LNCAP (cell line): ENCODE measurements around the gene AKR1A1.

Experiments
- TF ChIP-seq, protein P1 (sequence below): fragments of 450-650 bp; IDR thresholded peaks from 2 replicates; pipeline ENCODE4 v1.5.1; 2017; ENCODE audit warnings: mild to moderate bottlenecking

The AKR1A1 gene

DNA sequence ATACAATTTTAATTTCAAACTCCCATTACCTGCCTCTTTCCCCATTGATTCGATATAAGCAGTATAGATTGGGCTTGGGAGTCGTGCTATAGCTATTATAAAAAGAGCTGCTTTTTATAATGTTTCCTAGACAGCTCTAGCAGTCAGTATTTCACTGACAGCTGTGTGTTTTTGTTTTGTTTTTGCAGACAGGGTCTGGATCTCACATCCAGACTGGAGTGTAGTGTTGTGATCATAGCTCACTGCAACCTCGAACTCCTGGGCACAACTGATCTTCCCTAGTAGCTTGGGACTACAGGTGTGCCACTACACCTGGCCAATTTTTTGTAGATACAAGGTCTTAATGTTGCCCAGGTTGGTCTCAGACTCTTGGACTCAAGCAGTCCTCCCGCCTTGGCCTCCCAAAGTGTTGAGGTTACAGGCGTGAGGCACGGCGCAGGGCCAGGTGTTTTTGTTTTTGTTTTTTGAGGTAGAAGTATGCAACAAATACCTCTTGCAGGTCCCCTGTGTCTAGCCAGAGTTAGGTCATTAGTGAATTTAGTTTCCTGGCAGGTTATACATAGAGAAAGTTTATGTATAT lies 35.0 kb downstream of the AKR1A1 start:
- TF ChIP-seq, protein P1, sequence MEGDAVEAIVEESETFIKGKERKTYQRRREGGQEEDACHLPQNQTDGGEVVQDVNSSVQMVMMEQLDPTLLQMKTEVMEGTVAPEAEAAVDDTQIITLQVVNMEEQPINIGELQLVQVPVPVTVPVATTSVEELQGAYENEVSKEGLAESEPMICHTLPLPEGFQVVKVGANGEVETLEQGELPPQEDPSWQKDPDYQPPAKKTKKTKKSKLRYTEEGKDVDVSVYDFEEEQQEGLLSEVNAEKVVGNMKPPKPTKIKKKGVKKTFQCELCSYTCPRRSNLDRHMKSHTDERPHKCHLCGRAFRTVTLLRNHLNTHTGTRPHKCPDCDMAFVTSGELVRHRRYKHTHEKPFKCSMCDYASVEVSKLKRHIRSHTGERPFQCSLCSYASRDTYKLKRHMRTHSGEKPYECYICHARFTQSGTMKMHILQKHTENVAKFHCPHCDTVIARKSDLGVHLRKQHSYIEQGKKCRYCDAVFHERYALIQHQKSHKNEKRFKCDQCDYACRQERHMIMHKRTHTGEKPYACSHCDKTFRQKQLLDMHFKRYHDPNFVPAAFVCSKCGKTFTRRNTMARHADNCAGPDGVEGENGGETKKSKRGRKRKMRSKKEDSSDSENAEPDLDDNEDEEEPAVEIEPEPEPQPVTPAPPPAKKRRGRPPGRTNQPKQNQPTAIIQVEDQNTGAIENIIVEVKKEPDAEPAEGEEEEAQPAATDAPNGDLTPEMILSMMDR: no peak

DNA sequence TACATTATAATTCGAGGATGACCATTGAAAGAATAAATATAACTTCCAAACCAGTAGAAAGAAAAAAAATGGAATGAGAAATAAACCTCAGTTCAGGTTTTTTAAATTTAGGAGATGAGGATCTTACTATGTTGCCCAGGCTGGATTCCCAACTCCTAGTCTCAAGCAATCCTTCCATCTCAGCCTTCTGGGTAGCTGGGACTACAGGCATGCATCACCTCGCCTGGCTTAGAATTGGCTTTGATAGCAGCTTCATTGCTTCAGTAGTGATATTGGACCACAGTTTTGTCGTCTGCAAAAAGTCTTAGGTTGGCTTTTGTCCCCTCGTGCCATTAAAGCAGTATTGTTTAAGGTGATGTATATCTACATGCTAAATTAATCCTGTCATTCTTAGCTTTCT lies 36.1 kb downstream of the AKR1A1 start:
- TF ChIP-seq, protein P1: no peak

DNA sequence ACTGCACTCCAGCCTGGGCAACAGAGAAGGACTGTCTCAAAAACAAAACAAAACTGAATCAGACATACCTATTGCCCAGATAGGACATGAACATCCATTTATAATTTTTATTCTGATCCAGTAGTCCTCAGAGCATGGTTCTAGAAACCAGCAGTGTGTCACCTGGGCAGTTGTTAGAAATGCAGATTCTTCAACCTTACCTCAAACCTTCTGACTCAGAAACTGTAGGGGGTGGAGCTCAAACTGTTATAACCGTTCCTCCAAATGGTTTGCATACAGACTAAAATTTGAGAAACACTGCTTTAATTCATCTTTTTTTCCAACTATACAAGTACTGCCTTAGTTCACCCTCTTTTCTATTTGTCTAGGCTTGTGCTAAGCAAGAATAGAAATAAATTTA lies 39.2 kb downstream of the AKR1A1 start:
- TF ChIP-seq, protein P1: no peak

DNA sequence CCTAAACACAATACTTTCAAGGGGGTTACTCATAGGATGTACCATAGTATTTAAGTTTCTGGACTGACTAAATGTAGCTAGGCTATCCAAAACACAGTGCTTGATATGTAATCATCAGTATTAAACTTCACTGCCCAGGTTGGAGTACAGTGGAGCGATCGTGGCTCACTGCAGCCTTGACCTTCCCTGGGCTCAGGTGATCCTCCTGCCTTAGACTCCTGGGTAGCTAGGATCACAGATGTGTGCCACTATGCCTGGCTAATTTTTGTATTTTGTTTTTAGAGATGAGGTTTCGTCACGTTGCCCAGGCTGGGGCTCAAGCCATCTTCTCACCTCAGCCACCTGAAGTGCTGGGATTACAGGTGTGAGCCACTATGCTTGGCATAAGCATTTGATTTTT lies 43.8 kb downstream of the AKR1A1 start:
- TF ChIP-seq, protein P1: no peak

DNA sequence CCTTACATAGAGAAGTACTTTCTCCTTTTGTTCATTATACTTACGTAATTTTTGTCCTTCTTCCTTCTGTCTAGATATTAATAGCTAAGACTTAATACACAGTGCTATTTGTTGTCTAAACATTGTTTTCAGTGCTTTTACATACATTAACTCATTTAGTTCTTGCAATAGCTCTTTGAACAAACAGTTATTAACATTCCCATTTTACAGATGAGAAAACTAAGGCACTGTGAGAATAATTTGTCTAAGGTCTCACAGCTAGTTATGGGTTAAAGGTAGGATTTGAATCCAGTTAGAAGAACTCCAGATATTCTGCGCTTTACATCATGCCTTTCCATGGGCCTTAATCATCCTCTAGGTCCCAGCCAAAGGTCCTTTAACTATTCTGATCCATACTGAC lies 53.6 kb downstream of the AKR1A1 start:
- TF ChIP-seq, protein P1: no peak

DNA sequence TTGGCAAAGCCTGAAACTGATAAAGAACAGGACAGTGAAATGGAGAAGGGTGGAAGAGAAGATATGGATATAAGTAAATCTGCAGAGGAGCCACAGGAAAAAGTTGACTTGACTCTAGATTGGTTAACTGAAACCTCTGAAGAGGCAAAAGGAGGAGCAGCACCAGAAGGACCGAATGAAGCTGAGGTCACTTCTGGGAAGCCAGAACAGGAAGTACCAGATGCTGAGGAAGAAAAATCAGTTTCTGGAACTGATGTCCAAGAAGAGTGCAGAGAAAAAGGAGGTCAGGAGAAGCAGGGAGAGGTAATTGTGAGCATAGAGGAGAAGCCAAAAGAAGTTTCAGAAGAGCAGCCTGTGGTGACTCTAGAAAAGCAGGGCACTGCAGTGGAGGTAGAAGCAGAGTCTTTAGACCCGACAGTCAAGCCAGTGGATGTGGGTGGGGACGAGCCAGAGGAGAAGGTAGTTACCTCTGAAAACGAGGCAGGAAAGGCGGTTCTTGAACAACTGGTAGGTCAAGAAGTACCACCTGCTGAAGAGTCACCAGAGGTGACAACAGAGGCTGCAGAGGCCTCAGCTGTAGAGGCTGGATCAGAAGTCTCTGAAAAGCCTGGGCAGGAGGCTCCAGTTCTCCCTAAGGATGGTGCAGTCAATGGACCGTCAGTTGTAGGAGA lies 56.9 kb downstream of the AKR1A1 start:
- TF ChIP-seq, protein P1: no peak

DNA sequence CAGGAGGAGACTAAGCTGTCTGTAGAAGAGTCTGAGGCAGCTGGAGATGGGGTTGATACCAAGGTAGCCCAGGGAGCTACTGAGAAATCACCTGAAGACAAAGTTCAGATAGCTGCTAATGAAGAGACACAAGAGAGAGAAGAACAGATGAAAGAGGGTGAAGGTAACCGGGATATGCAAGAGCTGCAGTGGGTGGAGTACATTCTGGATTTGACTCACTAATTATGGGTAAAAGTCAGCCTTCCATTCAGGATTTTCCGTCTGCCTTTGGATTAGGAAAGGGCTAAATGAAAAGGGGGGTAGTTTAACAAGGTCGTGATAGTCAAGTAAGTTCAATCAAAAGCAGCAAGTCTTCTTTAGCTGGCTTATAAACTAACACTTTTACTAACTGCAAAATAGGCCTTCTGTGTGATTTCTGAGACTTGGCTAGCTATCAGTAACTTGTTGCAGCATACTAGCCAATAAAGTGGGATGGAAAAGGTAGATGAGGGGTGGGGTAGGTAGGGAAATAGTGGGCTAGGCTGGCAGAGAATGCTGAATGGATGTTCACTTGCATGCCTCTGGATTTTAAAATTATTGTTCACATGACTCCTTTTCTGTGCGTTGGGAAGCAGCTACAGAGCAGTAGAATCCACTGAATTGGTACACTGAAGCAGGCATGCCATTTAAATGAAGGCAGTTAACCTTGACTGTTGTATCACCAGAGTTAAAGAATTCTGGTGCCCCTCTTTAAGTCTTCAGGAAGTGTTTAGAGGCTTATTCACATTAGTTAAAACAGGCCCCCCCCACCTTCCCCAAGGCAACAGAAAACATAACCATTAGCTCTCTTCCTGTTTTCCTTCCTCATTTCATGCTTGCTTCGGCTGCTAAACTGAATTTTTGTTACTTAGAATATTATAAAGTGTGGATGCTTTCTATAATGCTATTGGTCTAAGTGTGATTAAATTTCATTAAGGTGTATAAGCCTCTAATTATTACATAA lies 57.8 kb downstream of the AKR1A1 start:
- TF ChIP-seq, protein P1: no peak
